SK-N-SH treated with all-trans-retinoic acid at 6 μM for 48 hours (cell line): ENCODE data around the gene C20orf204.

Source experiments
- ATAC-seq: fragments of 200-7000 bp; cut with Tn5 transposase; 3 replicates; pipeline ENCODE4 v1.9.1; 2020; ENCODE audit warnings: mild to moderate bottlenecking, moderate library complexity
- ARNTL ChIP-seq: fragments of 450-650 bp; formaldehyde crosslinking; IDR thresholded peaks from 2 replicates; pipeline ENCODE4 v1.5.0; 2020; ENCODE audit warnings: low read depth, mild to moderate bottlenecking, moderate library complexity, borderline replicate concordance
- BACH2 ChIP-seq: fragments of 250-450 bp; sonication (Bioruptor Pico); IDR thresholded peaks from 2 replicates; pipeline ENCODE4 v1.9.0; 2021; ENCODE audit warnings: mild to moderate bottlenecking, borderline replicate concordance
- CSDC2 ChIP-seq: fragments of 250-450 bp; sonication (Bioruptor Pico); IDR thresholded peaks from 2 replicates; pipeline ENCODE4 v1.5.0; 2020; ENCODE audit warnings: mild to moderate bottlenecking, moderate library complexity
- ESRRG ChIP-seq: fragments of 250-450 bp; sonication (Bioruptor Pico); IDR thresholded peaks from 2 replicates; pipeline ENCODE4 v1.6.1; 2021; ENCODE audit warnings: mild to moderate bottlenecking
- ISL1 ChIP-seq: fragments of 250-450 bp; sonication (Bioruptor Pico); IDR thresholded peaks from 2 replicates; pipeline ENCODE4 v2.1.2; 2022; ENCODE audit warnings: mild to moderate bottlenecking, moderate library complexity
- OSR1 ChIP-seq: fragments of 250-450 bp; sonication (Bioruptor Pico); IDR thresholded peaks from 2 replicates; pipeline ENCODE4 v1.8.0; 2022; ENCODE audit warnings: moderate library complexity, mild to moderate bottlenecking, inconsistent platforms
- PATZ1 ChIP-seq: fragments of 250-450 bp; sonication (Bioruptor Pico); IDR thresholded peaks from 2 replicates; pipeline ENCODE4 v1.8.0; 2020; ENCODE audit warnings: mild to moderate bottlenecking, moderate library complexity, borderline replicate concordance
- POU6F1 ChIP-seq: fragments of 250-450 bp; sonication (Bioruptor Pico); IDR thresholded peaks from 2 replicates; pipeline ENCODE4 v1.8.0; 2021; ENCODE audit warnings: low read depth, mild to moderate bottlenecking, moderate library complexity, borderline replicate concordance
- PPARA ChIP-seq: fragments of 250-450 bp; sonication (Bioruptor Pico); IDR thresholded peaks from 2 replicates; pipeline ENCODE4 v1.5.0; 2020; ENCODE audit warnings: mild to moderate bottlenecking, borderline replicate concordance
- RARB ChIP-seq: fragments of 250-450 bp; sonication (Bioruptor Pico); IDR thresholded peaks from 2 replicates; pipeline ENCODE4 v1.8.0; 2021; ENCODE audit warnings: mild to moderate bottlenecking, moderate library complexity
- SNAI2 ChIP-seq: fragments of 250-450 bp; sonication (Bioruptor Pico); IDR thresholded peaks from 2 replicates; pipeline ENCODE4 v1.5.0; 2020; ENCODE audit warnings: mild to moderate bottlenecking, moderate library complexity
- TCF4 ChIP-seq: fragments of 250-450 bp; sonication (Bioruptor Pico); IDR thresholded peaks from 2 replicates; pipeline ENCODE4 v1.8.0; 2021; ENCODE audit warnings: mild to moderate bottlenecking, moderate library complexity, borderline replicate concordance
- TOX ChIP-seq: fragments of 250-450 bp; sonication (Bioruptor Pico); IDR thresholded peaks from 2 replicates; pipeline ENCODE4 v1.8.0; 2021; ENCODE audit warnings: mild to moderate bottlenecking, moderate library complexity, borderline replicate concordance
- TSHZ2 ChIP-seq: fragments of 250-450 bp; sonication (Bioruptor Pico); IDR thresholded peaks from 2 replicates; pipeline ENCODE4 v1.5.0; 2020; ENCODE audit warnings: mild to moderate bottlenecking, moderate library complexity
- ZFP3 ChIP-seq: fragments of 250-450 bp; sonication (Bioruptor Pico); IDR thresholded peaks from 2 replicates; pipeline ENCODE4 v1.5.0; 2020; ENCODE audit warnings: mild to moderate bottlenecking, moderate library complexity
- ZFP30 ChIP-seq: fragments of 450-650 bp; formaldehyde crosslinking; IDR thresholded peaks from 2 replicates; pipeline ENCODE4 v1.5.0; 2022; ENCODE audit warnings: mild to moderate bottlenecking, moderate library complexity
- ZNF565 ChIP-seq: fragments of 450-650 bp; formaldehyde crosslinking; conservative IDR thresholded peaks from 2 replicates; pipeline ENCODE4 v1.5.0; 2020; ENCODE audit warnings: low read depth, mild to moderate bottlenecking, moderate library complexity

Gene C20orf204

GRCh38 chr20:64072498-64073063 is 36.6 kb downstream of the C20orf204 start:
- TF ChIP-seq PATZ1 (no peak), RARB (CRISPR knock-in tag) (no peak), PPARA (CRISPR knock-in tag) (no peak), ISL1 (CRISPR knock-in tag) (no peak), ZFP3 (CRISPR knock-in tag) (no peak), SNAI2 (CRISPR knock-in tag) (no peak), BACH2 (CRISPR knock-in tag) (no peak), TSHZ2 (CRISPR knock-in tag) (no peak), ZFP30 (no peak), CSDC2 (CRISPR knock-in tag) (no peak)
- no peak for ATAC-seq

- ATAC-seq, result no peak
- TF ChIP-seq ESRRG (CRISPR knock-in tag), result no peak
- no peak for TF ChIP-seq CSDC2 (CRISPR knock-in tag)
- TF ChIP-seq TCF4 (CRISPR knock-in tag), result no peak
- TF ChIP-seq POU6F1 (CRISPR knock-in tag), result no peak
- TF ChIP-seq PATZ1, result no peak
- no peak for TF ChIP-seq ARNTL (CRISPR knock-in tag)
- no peak for TF ChIP-seq RARB (CRISPR knock-in tag)
Observed at GRCh38 chr20:64073476-64074183, 37.6 kb downstream of the C20orf204 start.

GRCh38 chr20:64074184-64074789 is 38.3 kb downstream of the C20orf204 start:
- TF ChIP-seq PATZ1 (no peak), SNAI2 (CRISPR knock-in tag) (no peak), OSR1 (no peak), ZNF565 (CRISPR knock-in tag) (no peak), ISL1 (CRISPR knock-in tag) (no peak), TOX (CRISPR knock-in tag) (no peak), ESRRG (CRISPR knock-in tag) (no peak), ZFP30 (no peak)
- ATAC-seq, result no peak
